Stimulated activated CD4-positive, alpha-beta T cell treated with anti-CD3 and anti-CD28 coated beads, Interleukin-12 subunit alpha, Interleukin-12 subunit beta, amount 100 ng/mL, for 4 hours (primary cell): ENCODE measurements around the gene MYO9A.
"Not testable (repeated sequence)": the region's sequence is repeated elsewhere in the genome, so short reads cannot be mapped to it uniquely, and the experiment has no call there.

ENCODE experiments used
- DNase-seq: peaks from one replicate; pipeline ENCODE4 v3.0.0-alpha.2; 2020

The MYO9A gene

GRCh38 chr15:72034859-72035650, 82.9 kb downstream of the MYO9A start:
- no peak for DNase-seq

- no peak for DNase-seq
Observed at GRCh38 chr15:72034351-72034750, 83.6 kb downstream of the MYO9A start.

GRCh38 chr15:72033711-72034110, 84.2 kb downstream of the MYO9A start:
- DNase-seq = no peak

- DNase-seq = no peak
Observed at GRCh38 chr15:72033285-72033684, 84.7 kb downstream of the MYO9A start.

- no peak for DNase-seq
Observed at GRCh38 chr15:72021604-72022003, 96.3 kb downstream of the MYO9A start.

GRCh38 chr15:72020799-72021198, 97.2 kb downstream of the MYO9A start:
- DNase-seq = no peak

GRCh38 chr15:72014555-72014954, 103.4 kb downstream of the MYO9A start:
- not testable (repeated sequence) for DNase-seq

- DNase-seq = no peak
Observed at GRCh38 chr15:72013703-72014102, 104.2 kb downstream of the MYO9A start.

GRCh38 chr15:72011302-72011942, 106.5 kb downstream of the MYO9A start:
- no peak for DNase-seq

GRCh38 chr15:72009222-72009621, 108.7 kb downstream of the MYO9A start:
- DNase-seq = no peak

- no peak for DNase-seq
Observed at GRCh38 chr15:72006382-72006781, 111.6 kb downstream of the MYO9A start.

- DNase-seq = no peak
Observed at GRCh38 chr15:72005483-72005882, 112.5 kb downstream of the MYO9A start.

GRCh38 chr15:71999807-72000206, 118.1 kb downstream of the MYO9A start:
- no peak for DNase-seq

- DNase-seq = not testable (repeated sequence)
Observed at GRCh38 chr15:71998717-71999116, 119.2 kb downstream of the MYO9A start.

- DNase-seq = no peak
Observed at GRCh38 chr15:71997691-71998090, 120.3 kb downstream of the MYO9A start.

GRCh38 chr15:71975816-71976150, 142.2 kb downstream of the MYO9A start:
- DNase-seq = no peak

GRCh38 chr15:71974211-71974610, 143.7 kb downstream of the MYO9A start:
- no peak for DNase-seq

GRCh38 chr15:71973366-71973765, 144.6 kb downstream of the MYO9A start:
- DNase-seq = no peak

GRCh38 chr15:71971905-71972304, 146.0 kb downstream of the MYO9A start:
- DNase-seq = no peak

GRCh38 chr15:71970435-71970834, 147.5 kb downstream of the MYO9A start:
- no peak for DNase-seq

GRCh38 chr15:71962537-71962936, 155.4 kb downstream of the MYO9A start:
- no peak for DNase-seq

- no peak for DNase-seq
Observed at GRCh38 chr15:71957026-71957425, 160.9 kb downstream of the MYO9A start.

- DNase-seq = no peak
Observed at GRCh38 chr15:71951134-71951533, 166.8 kb downstream of the MYO9A start.

GRCh38 chr15:71945012-71945411, 172.9 kb downstream of the MYO9A start:
- DNase-seq = no peak

- no peak for DNase-seq
Observed at GRCh38 chr15:71943806-71944205, 174.1 kb downstream of the MYO9A start.
